GF-D8 (cell line): ENCODE data around the gene ANK3.

ENCODE experiments used
- DNase-seq: peaks from one replicate; lab custom pipeline; 2025; lab: John Stamatoyannopoulos, UW

Gene ANK3

GRCh38 chr10:60377042-60377352 is 12.7 kb downstream of the ANK3 start:
- no peak for DNase-seq

- DNase-seq, result no peak
Measured at GRCh38 chr10:60376221-60377041, 13.2 kb downstream of the ANK3 start.

- no peak for DNase-seq
Measured at GRCh38 chr10:60375293-60376004, 14.2 kb downstream of the ANK3 start.

GRCh38 chr10:60374836-60375235 is 14.8 kb downstream of the ANK3 start:
- DNase-seq, result no peak

- no peak for DNase-seq
Measured at GRCh38 chr10:60372436-60372835, 17.2 kb downstream of the ANK3 start.

- DNase-seq, result no peak
Measured at GRCh38 chr10:60369547-60369930, 20.1 kb downstream of the ANK3 start.

- DNase-seq, result no peak
Measured at GRCh38 chr10:60368875-60369546, 20.7 kb downstream of the ANK3 start.

- DNase-seq, result no peak
Measured at GRCh38 chr10:60367901-60368300, 21.8 kb downstream of the ANK3 start.

GRCh38 chr10:60367431-60367830 is 22.2 kb downstream of the ANK3 start:
- DNase-seq, result no peak

GRCh38 chr10:60367024-60367423 is 22.7 kb downstream of the ANK3 start:
- DNase-seq, result no peak

GRCh38 chr10:60363187-60363586 is 26.5 kb downstream of the ANK3 start:
- no peak for DNase-seq

GRCh38 chr10:60362461-60362860 is 27.2 kb downstream of the ANK3 start:
- no peak for DNase-seq

- no peak for DNase-seq
Measured at GRCh38 chr10:60359066-60359465, 30.6 kb downstream of the ANK3 start.

GRCh38 chr10:60358282-60358681 is 31.4 kb downstream of the ANK3 start:
- DNase-seq, result no peak

GRCh38 chr10:60353519-60354258 is 36.0 kb downstream of the ANK3 start:
- DNase-seq, result no peak

GRCh38 chr10:60352105-60352504 is 37.6 kb downstream of the ANK3 start:
- DNase-seq, result no peak

GRCh38 chr10:60351191-60351853 is 38.4 kb downstream of the ANK3 start:
- no peak for DNase-seq

- no peak for DNase-seq
Measured at GRCh38 chr10:60350400-60350799, 39.3 kb downstream of the ANK3 start.

- no peak for DNase-seq
Measured at GRCh38 chr10:60349426-60349825, 40.2 kb downstream of the ANK3 start.

- no peak for DNase-seq
Measured at GRCh38 chr10:60348982-60349381, 40.7 kb downstream of the ANK3 start.

GRCh38 chr10:60347270-60347669 is 42.4 kb downstream of the ANK3 start:
- DNase-seq, result no peak

GRCh38 chr10:60346661-60347060 is 43.0 kb downstream of the ANK3 start:
- no peak for DNase-seq
